HG03045 (cell line): ENCODE measurements around the gene PARD3.
"Not testable (repeated sequence)": the region's sequence is repeated elsewhere in the genome, so short reads cannot be mapped to it uniquely, and the experiment has no call there.

Experiments used
- ATAC-seq: cut with Tn5 transposase; IDR thresholded peaks from one replicate; pipeline ENCODE4 v1.9.1; 2021; ENCODE audit warnings: mild to moderate bottlenecking, moderate library complexity; ENCODE audit not compliant: unreplicated experiment

Gene PARD3

GRCh38 chr10:34290412-34291081 lies 524.5 kb downstream of the PARD3 start:
- ATAC-seq = no peak

GRCh38 chr10:34288634-34289033 lies 526.5 kb downstream of the PARD3 start:
- no peak for ATAC-seq

GRCh38 chr10:34286136-34286739 lies 528.9 kb downstream of the PARD3 start:
- no peak for ATAC-seq

GRCh38 chr10:34281661-34282582 lies 533.2 kb downstream of the PARD3 start:
- ATAC-seq = no peak

- no peak for ATAC-seq
Observed at GRCh38 chr10:34280599-34281374, 534.3 kb downstream of the PARD3 start.

GRCh38 chr10:34275626-34276130 lies 539.4 kb downstream of the PARD3 start:
- ATAC-seq = no peak

- ATAC-seq = no peak
Observed at GRCh38 chr10:34274906-34275305, 540.2 kb downstream of the PARD3 start.

GRCh38 chr10:34273340-34273739 lies 541.8 kb downstream of the PARD3 start:
- ATAC-seq = no peak

GRCh38 chr10:34272316-34272715 lies 542.8 kb downstream of the PARD3 start:
- no peak for ATAC-seq

GRCh38 chr10:34268410-34268809 lies 546.7 kb downstream of the PARD3 start:
- not testable (repeated sequence) for ATAC-seq

- no peak for ATAC-seq
Observed at GRCh38 chr10:34262985-34263384, 552.1 kb downstream of the PARD3 start.

GRCh38 chr10:34260904-34261303 lies 554.2 kb downstream of the PARD3 start:
- no peak for ATAC-seq

GRCh38 chr10:34256216-34256615 lies 558.9 kb downstream of the PARD3 start:
- ATAC-seq = no peak

GRCh38 chr10:34255035-34255434 lies 560.1 kb downstream of the PARD3 start:
- ATAC-seq = no peak

- no peak for ATAC-seq
Observed at GRCh38 chr10:34254596-34254995, 560.5 kb downstream of the PARD3 start.

- ATAC-seq = no peak
Observed at GRCh38 chr10:34252111-34252510, 563.0 kb downstream of the PARD3 start.

- ATAC-seq = no peak
Observed at GRCh38 chr10:34251177-34251576, 563.9 kb downstream of the PARD3 start.

GRCh38 chr10:34250722-34251121 lies 564.4 kb downstream of the PARD3 start:
- no peak for ATAC-seq

GRCh38 chr10:34249634-34250033 lies 565.5 kb downstream of the PARD3 start:
- no peak for ATAC-seq

GRCh38 chr10:34247560-34247959 lies 567.5 kb downstream of the PARD3 start:
- no peak for ATAC-seq
